Measurements from ENCODE around the gene RNASEL. TPM values are rescaled to one million over a fixed set of nuclear protein-coding genes. Genes with fewer than 3 reads are reported as not detected.

Gene RNASEL
- total RNA-seq, 1 donor from 2014 or later, result 4.2 TPM

- peaks cover 8% of the 10 kb centered on the region for H3K36me3 Mint-ChIP-seq
- H3K27ac Mint-ChIP-seq, result peak overlapping the region; percentile 100
- no peak for DNase-seq (ENCODE audit: extremely low spot score, unreplicated experiment)
- H3K4me1 Mint-ChIP-seq (ENCODE audit: unreplicated experiment), result peaks cover 20% of the 10 kb centered on the region
- H3K4me3 Mint-ChIP-seq, result peak overlapping the region; percentile 97
- no peak for TF ChIP-seq CTCF (conservative IDR thresholded peaks at IDR 0.05)
- H3K27me3 Mint-ChIP-seq, result no peaks in the 10 kb centered on the region
- no peaks in the 10 kb centered on the region for H3K9me3 Mint-ChIP-seq
These were observed 1.2 kb downstream of the RNASEL start for GRCh38 chr1:182587666-182588499.

- H3K36me3 Mint-ChIP-seq, result peaks cover 12% of the 10 kb centered on the region
These were observed 2.0 kb downstream of the RNASEL start for GRCh38 chr1:182587093-182587492.

GRCh38 chr1:182586380-182586779 lies 2.7 kb downstream of the RNASEL start:
- Mint-ChIP-seq H3K4me3 (no peak overlapping the region), H3K4me1 (ENCODE audit: unreplicated experiment) (peaks cover 20% of the 10 kb centered on the region), H3K27me3 (no peaks in the 10 kb centered on the region), H3K27ac (no peak overlapping the region), H3K9me3 (no peaks in the 10 kb centered on the region), H3K36me3 (peaks cover 12% of the 10 kb centered on the region)
- TF ChIP-seq CTCF (conservative IDR thresholded peaks at IDR 0.05), result no peak
- DNase-seq (ENCODE audit: extremely low spot score, unreplicated experiment), result no peak

More at GRCh38 chr1:182587093-182587492, 2.0 kb downstream of the RNASEL start:
- Mint-ChIP-seq H3K4me3 (no peak overlapping the region), H3K4me1 (ENCODE audit: unreplicated experiment) (peaks cover 20% of the 10 kb centered on the region), H3K27me3 (no peaks in the 10 kb centered on the region), H3K27ac (no peak overlapping the region), H3K9me3 (no peaks in the 10 kb centered on the region)
- TF ChIP-seq CTCF (conservative IDR thresholded peaks at IDR 0.05), result no peak
- no peak for DNase-seq (ENCODE audit: extremely low spot score, unreplicated experiment)

- Mint-ChIP-seq H3K27ac (no peak overlapping the region), H3K4me3 (no peak overlapping the region), H3K27me3 (no peaks in the 10 kb centered on the region), H3K36me3 (peaks cover 19% of the 10 kb centered on the region), H3K4me1 (ENCODE audit: unreplicated experiment) (peaks cover 20% of the 10 kb centered on the region), H3K9me3 (no peaks in the 10 kb centered on the region)
- no peak for DNase-seq (ENCODE audit: extremely low spot score, unreplicated experiment)
- TF ChIP-seq CTCF (conservative IDR thresholded peaks at IDR 0.05), result no peak
These were observed 4.3 kb downstream of the RNASEL start for GRCh38 chr1:182584746-182585145.

- H3K27me3 Mint-ChIP-seq, result no peaks in the 10 kb centered on the region
- no peak overlapping the region for H3K4me3 Mint-ChIP-seq
- no peak overlapping the region for H3K27ac Mint-ChIP-seq
These were observed 8.3 kb downstream of the RNASEL start for GRCh38 chr1:182580736-182581135.

More at GRCh38 chr1:182580736-182581135, 8.3 kb downstream of the RNASEL start:
- H3K4me1 Mint-ChIP-seq (ENCODE audit: unreplicated experiment), result peaks cover 5% of the 10 kb centered on the region
- no peak for TF ChIP-seq CTCF (conservative IDR thresholded peaks at IDR 0.05)
- H3K9me3 Mint-ChIP-seq, result no peaks in the 10 kb centered on the region
- peaks cover 29% of the 10 kb centered on the region for H3K36me3 Mint-ChIP-seq
- DNase-seq (ENCODE audit: extremely low spot score, unreplicated experiment), result no peak

Data from type B pancreatic cell (in vitro differentiated cells).